Activated T-cell treated with anti-CD3 and anti-CD28 coated beads, Interleukin-2, amount 50 U/mL, for 4 hours (primary cell): ENCODE data around the gene CUX1. TPM values are rescaled to one million over a fixed set of nuclear protein-coding genes. Genes with fewer than 3 reads are reported as not detected.
A peak's percentile ranks its signal among the peaks of the same experiment; 100 is the strongest.
"Not testable (repeated sequence)": the region's sequence is repeated elsewhere in the genome, so short reads cannot be mapped to it uniquely, and the experiment has no call there.

ENCODE experiments used
- ATAC-seq, 2 donors: fragments of 200-7000 bp; cut with Tn5 transposase; one replicate each; pipeline ENCODE4 v1.10.0; 2021
- DNase-seq: peaks from one replicate; pipeline ENCODE4 v3.0.0-alpha.2; 2020
- H3K27me3 Mint-ChIP-seq: one replicate; pipeline ENCODE4 v1.8.0; 2021; ENCODE audit warnings: low read depth, mixed read lengths
- H3K36me3 Mint-ChIP-seq: one replicate; pipeline ENCODE4 v1.8.0; 2022; ENCODE audit warnings: mixed read lengths; ENCODE audit not compliant: insufficient read depth
- H3K4me1 Mint-ChIP-seq: one replicate; pipeline ENCODE4 v1.8.0; 2021; ENCODE audit warnings: low read depth, mixed read lengths
- H3K4me3 Mint-ChIP-seq: one replicate; pipeline ENCODE4 v1.8.0; 2021; ENCODE audit warnings: mild to moderate bottlenecking, moderate library complexity, mixed read lengths
- H3K9me3 Mint-ChIP-seq: one replicate; pipeline ENCODE4 v1.8.0; 2021; ENCODE audit warnings: mixed read lengths
- total RNA-seq, 3 donors: library from RNA; stranded (reverse); gene quantifications; one replicate each; pipeline ENCODE4 v1.2.1, GENCODE V29; 2021

The CUX1 gene
- total RNA-seq, 3 donors from 2014 or later = 18.6 to 21.6 (median 20.7) TPM

DNA sequence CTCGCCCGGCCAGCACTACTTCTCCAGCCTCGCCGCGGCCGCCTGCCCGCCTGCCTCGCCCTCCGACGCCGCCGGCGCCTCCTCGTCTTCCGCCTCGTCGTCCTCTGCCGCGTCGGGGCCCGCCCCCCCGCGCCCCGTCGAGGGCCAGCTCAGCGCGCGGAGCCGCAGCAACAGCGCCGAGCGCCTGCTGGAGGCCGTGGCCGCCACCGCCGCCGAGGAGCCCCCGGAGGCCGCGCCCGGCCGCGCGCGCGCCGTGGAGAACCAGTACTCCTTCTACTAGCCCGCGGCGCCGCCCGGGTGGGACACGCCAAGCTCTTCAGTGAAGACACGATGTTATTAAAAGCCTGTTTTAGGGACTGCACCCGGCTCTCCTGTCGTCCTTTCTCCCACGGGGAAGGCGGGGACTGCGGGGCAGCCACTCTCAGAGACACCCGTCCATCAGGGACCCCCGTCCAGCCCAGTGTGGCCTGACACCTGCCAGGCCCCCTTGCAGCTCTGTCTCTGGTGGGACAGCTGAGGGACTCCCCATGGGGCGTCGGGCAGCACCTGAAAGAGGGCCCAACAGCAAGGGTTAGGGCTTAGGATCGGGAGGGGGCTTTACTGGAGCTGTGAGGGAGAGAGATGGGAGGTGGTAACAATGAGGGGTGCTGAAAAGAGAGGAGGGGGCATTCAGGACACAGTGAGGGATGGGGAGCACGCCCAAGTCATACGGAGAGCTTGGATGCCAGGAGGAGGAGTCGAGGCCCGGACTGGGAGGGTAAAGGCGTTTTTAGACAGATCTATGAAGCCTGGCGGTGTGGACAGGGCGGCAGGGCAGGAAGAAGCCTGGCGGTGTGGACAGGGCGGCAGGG, 504.1 kb downstream of the CUX1 start:
- Mint-ChIP-seq H3K4me1 (no peaks in the 10 kb centered on the region), H3K4me3 (no peak overlapping the region), H3K9me3 (no peaks in the 10 kb centered on the region), H3K36me3 (no peaks in the 10 kb centered on the region), H3K27me3 (peaks cover 11% of the 10 kb centered on the region)
- peak; percentile 43 to 61 for ATAC-seq
- no peak for DNase-seq

DNA sequence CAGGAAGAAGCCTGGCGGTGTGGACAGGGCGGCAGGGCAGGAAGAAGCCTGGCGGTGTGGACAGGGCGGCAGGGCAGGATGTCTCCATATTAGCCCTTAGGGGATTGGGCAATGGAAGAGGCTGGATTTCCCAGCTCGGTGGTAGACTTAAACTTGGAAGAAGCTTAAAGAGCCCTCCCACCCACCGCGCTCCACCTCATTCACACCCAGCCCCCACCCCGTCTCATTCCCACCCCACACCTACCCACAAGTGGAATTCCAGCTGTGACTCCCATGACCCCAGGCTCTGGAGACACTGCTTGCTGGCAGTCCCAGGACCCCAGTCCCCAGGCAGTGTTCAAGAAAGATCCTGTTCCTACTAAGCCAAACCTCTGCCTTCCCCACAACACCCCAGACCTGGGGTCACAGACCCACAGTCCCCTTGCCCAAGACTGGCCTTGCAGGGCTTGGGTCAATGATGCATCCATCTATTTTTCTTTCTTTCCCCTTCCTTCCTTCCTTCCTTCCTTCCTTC, 504.8 kb downstream of the CUX1 start:
- DNase-seq (no peak), ATAC-seq (no peak)
- Mint-ChIP-seq H3K27me3 (peaks cover 12% of the 10 kb centered on the region), H3K4me1 (no peaks in the 10 kb centered on the region), H3K9me3 (no peaks in the 10 kb centered on the region), H3K4me3 (no peak overlapping the region), H3K36me3 (no peaks in the 10 kb centered on the region)

DNA sequence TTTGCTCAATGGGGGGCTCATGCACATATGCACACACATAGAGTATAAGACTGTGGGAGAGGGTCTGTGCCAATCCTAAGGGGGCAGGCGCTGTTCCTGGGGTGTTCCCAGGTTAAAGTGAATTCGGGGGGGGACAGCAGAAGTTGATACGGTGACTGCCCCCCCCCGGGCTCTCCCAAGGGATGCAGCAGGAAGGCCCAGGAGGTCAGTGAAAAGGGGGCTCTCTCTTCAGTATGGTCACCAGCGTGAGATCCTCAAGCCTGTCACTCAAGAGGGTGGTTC, 506.4 kb downstream of the CUX1 start:
- Mint-ChIP-seq H3K4me1 (no peaks in the 10 kb centered on the region), H3K27me3 (peaks cover 15% of the 10 kb centered on the region), H3K9me3 (no peaks in the 10 kb centered on the region), H3K4me3 (no peak overlapping the region), H3K36me3 (no peaks in the 10 kb centered on the region)
- DNase-seq = no peak
- no peak for ATAC-seq

GRCh38 chr7:102325106-102325505, 507.7 kb downstream of the CUX1 start:
- not testable (repeated sequence) for H3K36me3 Mint-ChIP-seq, DNase-seq, H3K9me3 Mint-ChIP-seq, H3K4me1 Mint-ChIP-seq, H3K4me3 Mint-ChIP-seq, ATAC-seq
- peaks cover 15% of the 10 kb centered on the region for H3K27me3 Mint-ChIP-seq

DNA sequence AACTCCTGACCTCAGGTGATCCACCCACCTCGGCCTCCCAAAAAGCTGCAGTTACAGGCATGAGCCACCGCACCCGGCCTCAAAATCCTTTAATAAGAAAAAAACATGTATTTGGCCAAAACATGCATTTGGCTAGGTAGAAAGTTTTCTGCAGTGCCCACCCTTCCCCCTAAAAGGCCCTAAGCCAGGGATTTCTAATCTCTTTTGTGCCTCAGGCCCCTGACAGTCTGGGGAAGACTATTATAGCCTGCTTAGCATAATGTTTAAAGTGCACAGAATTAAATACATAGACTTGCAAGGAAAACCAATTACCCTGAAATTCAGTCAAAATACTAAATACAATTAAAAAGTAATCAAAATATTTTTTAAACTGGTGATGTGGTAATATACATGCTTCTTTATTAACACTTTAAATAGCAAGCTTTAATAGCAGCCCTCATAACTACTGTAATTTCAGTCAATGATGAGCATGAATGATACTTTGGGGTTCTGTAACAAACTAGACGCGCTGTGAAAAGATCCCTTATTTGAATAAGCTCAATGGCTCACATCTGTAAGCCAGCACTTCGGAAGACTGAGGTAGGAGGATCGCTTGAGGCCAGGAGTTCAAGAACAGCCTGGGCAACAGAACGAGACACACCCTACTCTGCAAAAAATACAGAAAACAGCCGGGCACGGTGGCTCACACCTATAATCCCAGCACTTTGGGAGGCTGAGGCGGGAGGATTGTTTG, 508.9 kb downstream of the CUX1 start:
- Mint-ChIP-seq H3K27me3 (peaks cover 15% of the 10 kb centered on the region), H3K4me3 (no peak overlapping the region), H3K36me3 (no peaks in the 10 kb centered on the region), H3K9me3 (no peaks in the 10 kb centered on the region), H3K4me1 (no peaks in the 10 kb centered on the region)
- ATAC-seq = no peak
- no peak for DNase-seq

DNA sequence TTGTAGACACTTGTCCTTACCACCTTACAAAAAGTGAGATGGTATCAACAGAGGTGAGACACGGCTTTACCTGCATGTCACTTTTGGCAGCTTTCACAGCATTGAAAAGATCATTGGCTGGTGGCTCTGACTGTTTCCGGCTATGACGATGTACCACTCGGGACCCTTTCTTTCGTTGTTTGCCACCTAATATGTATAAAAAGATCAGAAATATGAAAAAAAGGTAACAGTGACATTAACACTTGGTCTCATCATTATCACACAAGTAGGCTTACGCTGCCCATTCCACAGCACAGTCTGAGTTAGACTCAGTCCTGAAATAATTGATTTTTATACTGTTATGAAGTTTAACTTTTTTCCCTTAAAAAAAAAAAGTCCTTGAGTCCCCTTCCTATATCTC, 509.8 kb downstream of the CUX1 start:
- not testable (repeated sequence) for DNase-seq, ATAC-seq, H3K9me3 Mint-ChIP-seq, H3K36me3 Mint-ChIP-seq, H3K4me3 Mint-ChIP-seq, H3K4me1 Mint-ChIP-seq
- peaks cover 19% of the 10 kb centered on the region for H3K27me3 Mint-ChIP-seq

DNA sequence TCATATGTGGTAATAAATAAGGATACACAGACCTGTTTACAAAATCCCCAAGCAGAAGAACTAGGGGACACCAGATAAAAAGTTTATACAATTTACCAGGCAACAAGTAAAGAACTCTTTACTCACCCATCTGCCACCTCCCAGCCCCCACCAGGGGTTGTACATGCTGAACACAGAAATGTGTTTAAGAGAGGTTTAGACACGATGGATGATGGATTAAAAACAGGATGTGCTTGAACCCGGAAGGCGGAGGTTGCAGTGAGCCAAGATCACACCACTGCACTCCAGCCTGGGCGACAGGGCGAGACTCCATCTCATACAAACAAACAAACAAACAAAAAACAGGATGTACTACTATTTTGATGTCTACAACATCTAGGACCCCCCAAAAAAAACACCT, 511.4 kb downstream of the CUX1 start:
- not testable (repeated sequence) for H3K4me3 Mint-ChIP-seq, ATAC-seq, H3K36me3 Mint-ChIP-seq, DNase-seq, H3K9me3 Mint-ChIP-seq, H3K4me1 Mint-ChIP-seq
- H3K27me3 Mint-ChIP-seq = peaks cover 13% of the 10 kb centered on the region

DNA sequence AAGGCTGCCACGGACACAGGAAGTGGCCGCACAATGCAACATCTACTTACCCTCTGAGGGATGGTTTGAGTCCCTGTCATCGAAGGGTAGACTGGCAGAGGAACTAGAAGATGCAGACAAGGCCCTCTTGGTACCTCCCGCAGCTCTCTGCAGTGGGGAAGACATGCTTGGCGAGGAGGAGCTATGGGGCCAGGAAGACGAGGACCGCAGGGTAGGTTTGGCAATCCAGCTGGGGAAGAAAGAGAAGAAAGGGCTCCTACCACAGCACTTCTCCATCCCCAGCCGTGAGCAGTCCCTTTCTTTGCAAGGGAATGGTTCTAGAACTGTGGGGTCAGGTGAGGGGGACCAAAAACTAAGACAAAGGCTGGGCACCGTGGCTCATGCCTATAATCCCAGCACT, 511.9 kb downstream of the CUX1 start:
- H3K4me1 Mint-ChIP-seq, DNase-seq, ATAC-seq, H3K9me3 Mint-ChIP-seq, H3K36me3 Mint-ChIP-seq, H3K4me3 Mint-ChIP-seq: not testable (repeated sequence)
- peaks cover 13% of the 10 kb centered on the region for H3K27me3 Mint-ChIP-seq

DNA sequence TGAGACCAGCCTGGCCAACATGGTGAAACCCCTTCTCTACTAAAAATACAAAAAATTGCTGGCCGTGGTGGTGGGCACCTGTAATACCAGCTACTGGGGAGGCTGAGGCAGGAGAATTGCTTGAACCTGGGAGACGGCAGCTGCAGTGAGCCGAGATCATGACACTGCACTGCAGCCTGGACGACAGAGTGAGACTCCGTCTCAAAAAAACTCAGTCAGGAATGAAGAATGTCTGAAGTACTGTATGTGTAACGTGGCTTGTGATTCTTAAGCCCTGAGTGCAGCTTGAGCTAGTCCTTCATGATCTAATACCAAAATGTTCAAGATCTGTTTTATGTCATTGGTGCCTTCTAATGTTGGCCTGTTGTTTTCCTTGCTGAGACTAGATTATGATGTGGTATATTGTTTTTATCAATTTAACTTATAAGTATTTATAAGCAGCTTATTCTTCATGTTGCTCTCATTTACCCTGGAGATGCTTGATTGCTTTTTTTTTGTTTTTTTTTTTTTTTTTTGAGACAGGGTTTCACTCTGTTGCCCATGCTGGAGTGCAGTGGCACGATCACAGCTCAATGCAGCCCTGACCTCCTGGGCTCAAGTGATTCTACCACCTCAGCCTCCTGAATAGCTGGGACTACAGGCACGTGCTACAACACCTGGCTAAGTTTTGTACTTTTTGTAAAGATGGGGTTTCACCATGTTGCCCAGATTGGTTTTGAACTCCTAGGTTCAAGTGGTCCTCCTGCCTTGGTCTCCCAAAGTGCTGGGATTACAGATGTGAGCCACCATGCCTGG, 513.4 kb downstream of the CUX1 start:
- H3K9me3 Mint-ChIP-seq, H3K27me3 Mint-ChIP-seq, H3K4me3 Mint-ChIP-seq, DNase-seq, H3K4me1 Mint-ChIP-seq, ATAC-seq, H3K36me3 Mint-ChIP-seq: not testable (repeated sequence)

Other genes starting within 250 kb of the CUX1 start
- gene MYL10, start 188.3 kb upstream of the CUX1 start, total RNA-seq = not detected